GM19328 (cell line): ENCODE data around the gene FLNA.

Source experiments
- ATAC-seq: cut with Tn5 transposase; IDR thresholded peaks from one replicate; pipeline ENCODE4 v1.9.1; 2021; ENCODE audit warnings: mild to moderate bottlenecking, moderate library complexity; ENCODE audit not compliant: unreplicated experiment

FLNA gene

GRCh38 chrX:154378059-154378798 lies 3.8 kb upstream of the FLNA start:
- peak; percentile 4 for ATAC-seq

- ATAC-seq, result no peak
These were observed 2.3 kb upstream of the FLNA start for GRCh38 chrX:154376774-154377173.

- no peak for ATAC-seq
These were observed 696 bp upstream of the FLNA start for GRCh38 chrX:154375156-154375504.

GRCh38 chrX:154373340-154374306 lies 811 bp downstream of the FLNA start:
- no peak for ATAC-seq

DNA sequence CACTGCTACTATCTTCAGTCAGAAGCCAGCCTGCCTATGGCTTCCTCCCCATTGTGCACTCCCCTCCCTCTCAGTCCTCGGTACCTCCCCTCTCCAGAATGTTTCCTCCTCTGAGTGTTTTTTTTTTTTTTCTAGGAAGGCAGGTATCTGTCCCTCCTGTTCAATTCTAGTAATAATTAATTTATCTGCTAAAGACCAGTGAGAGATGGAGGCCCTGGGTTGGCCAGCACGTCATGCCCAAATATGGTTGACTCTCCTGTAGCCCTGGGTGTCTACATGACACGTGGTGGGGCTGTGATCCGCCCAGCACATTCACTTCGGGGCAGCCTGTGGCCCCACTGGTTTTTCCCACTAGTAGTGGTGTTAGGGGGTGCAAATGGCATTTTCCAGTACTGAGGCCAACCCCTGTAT lies 1.8 kb downstream of the FLNA start:
- ATAC-seq, result no peak

DNA sequence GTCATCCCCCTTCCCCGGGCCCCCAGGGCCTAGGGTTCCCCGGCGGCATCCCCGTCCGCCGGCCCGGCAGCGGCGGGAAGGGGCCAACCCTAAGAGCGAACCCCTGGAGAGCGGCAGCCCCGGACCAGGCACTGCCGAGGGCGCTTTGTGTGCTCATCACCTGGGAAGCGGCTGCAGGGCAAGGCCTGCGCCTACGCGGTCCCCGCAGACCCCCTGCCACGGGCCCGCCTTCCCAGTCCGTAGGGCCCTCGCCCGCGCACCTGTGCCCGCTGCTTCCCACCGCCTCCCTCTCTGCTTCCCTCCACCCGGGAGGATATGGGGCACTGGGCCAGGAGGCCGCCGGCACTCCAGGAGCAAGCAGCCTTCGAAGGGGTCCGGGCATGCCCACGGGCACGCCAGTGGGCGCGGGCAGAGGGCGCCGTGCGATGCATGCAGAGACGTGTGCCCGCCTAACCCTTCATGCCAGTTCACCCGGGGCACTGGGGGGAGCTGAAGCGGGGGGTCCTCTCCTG lies 2.6 kb downstream of the FLNA start:
- ATAC-seq, result peak; percentile 4

- peak; percentile 53 for ATAC-seq
These were observed 3.2 kb downstream of the FLNA start for GRCh38 chrX:154371017-154371788.

- no peak for ATAC-seq
These were observed 4.0 kb downstream of the FLNA start for GRCh38 chrX:154370300-154371016.

GRCh38 chrX:154369449-154370299 lies 4.8 kb downstream of the FLNA start:
- no peak for ATAC-seq

GRCh38 chrX:154368630-154369448 lies 5.6 kb downstream of the FLNA start:
- ATAC-seq, result no peak

GRCh38 chrX:154367474-154368308 lies 6.7 kb downstream of the FLNA start:
- no peak for ATAC-seq

- ATAC-seq, result no peak
These were observed 7.8 kb downstream of the FLNA start for GRCh38 chrX:154366666-154367055.

DNA sequence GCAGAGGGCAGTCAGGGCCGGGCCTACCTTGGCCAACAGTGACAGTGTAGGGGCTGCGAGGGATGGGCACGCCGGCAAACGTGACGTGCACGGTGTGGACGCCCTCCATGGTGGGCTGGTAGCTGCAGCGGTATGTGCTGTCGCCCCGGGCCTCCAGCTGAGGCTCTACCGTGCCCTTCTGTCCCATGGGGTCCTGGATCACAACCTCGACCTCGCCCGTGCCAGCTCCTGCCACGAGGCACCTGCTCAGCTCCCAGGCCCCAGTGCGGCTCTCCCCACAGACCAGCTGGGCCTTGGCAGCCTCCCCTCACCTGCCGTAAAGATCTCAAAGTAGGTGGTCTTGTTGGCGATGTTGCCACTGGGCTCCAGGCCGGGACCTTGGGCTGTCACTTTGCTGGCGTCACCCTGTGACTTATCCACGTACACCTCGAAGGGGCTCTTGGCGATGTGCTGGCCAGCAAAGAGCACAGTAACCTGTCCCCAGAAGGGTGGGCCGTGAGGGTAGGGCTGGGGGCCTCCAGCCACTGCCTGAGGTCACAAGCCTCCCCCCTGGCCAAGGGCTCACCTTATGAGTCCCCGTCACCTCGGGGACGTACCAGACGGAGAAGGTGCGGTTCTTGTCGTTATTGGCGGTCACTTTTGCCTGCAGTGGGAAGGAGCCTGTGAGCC lies 8.3 kb downstream of the FLNA start:
- no peak for ATAC-seq

DNA sequence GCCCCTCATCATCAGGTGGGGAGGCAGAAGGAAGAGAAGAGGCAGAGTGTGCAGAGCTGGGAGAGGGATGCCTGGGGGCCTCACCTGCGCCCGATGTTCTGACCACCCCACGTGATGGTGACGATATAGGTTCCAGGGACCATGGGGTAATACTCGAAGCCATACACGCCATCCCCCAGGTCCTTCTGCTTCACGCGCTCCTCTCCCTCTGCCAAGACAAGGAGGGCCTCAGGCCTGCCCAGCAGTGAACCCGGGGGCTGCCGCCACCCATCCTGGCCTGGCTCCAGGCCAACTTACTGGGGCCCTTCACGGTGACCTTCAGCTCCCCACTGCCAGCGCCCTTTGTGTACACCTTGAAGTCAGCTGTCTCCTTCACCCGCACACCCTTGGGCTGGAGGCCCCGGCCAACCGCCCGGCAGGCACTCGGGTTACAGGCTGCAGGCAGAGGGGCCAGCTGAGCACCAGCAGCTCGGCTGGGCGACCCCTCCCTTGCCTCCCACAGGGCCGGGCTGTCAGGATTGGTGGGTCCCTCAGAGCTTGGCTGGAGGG lies 9.3 kb downstream of the FLNA start:
- ATAC-seq, result no peak

DNA sequence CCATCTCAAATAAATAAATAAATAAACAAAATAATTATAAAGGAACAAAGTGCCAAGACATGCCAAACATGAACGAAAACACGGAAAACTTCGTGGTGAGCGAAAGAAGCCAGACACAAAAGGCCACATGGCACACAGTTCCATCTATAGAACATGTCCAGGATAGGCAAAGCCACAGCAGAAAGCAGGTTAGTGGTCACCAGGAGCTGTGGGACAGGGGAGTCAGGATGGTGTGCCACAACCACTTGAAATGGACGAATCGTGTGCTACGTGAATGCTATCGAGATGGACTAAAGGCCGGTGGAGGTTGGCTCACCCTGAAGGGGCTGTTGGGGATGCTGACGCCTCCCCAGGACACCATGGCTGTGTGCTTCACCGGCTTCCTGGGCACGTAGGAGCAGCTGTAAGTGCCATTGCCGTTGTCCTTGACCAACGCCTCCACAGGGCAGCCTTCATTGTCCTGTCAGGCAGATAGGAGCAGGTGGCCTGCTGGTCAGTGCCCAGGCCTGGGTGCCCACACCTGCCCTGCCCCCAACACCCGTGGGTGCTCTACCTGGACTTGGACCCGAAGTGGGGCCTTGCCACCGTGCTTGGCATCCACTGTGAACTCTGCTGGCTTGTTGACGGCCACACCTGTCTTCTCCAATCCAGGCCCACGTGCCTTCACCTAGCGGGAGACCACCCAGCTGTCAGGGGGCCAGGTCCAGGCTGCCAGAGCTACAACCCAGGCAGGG lies 10.6 kb downstream of the FLNA start:
- ATAC-seq, result no peak

GRCh38 chrX:154362085-154362742 lies 12.2 kb downstream of the FLNA start:
- ATAC-seq, result no peak
